Pons (tissue), 1 donor: ENCODE measurements around the gene ST8SIA4.

Source experiments
- DNase-seq: peaks from one replicate; pipeline ENCODE4 v3.0.0-alpha.2; 2016; ENCODE audit warnings: low spot score

Gene ST8SIA4

GRCh38 chr5:100832252-100833230 is 70.5 kb downstream of the ST8SIA4 start:
- no peak for DNase-seq

GRCh38 chr5:100828898-100829356 is 74.2 kb downstream of the ST8SIA4 start:
- no peak for DNase-seq

GRCh38 chr5:100828071-100828897 is 74.8 kb downstream of the ST8SIA4 start:
- DNase-seq: peak; percentile 43

GRCh38 chr5:100827481-100827889 is 75.6 kb downstream of the ST8SIA4 start:
- DNase-seq: no peak

GRCh38 chr5:100826133-100826532 is 76.9 kb downstream of the ST8SIA4 start:
- DNase-seq: peak; percentile 64

GRCh38 chr5:100824635-100825034 is 78.4 kb downstream of the ST8SIA4 start:
- no peak for DNase-seq

GRCh38 chr5:100823812-100824211 is 79.3 kb downstream of the ST8SIA4 start:
- DNase-seq: no peak

- no peak for DNase-seq
Measured at GRCh38 chr5:100821751-100822150, 81.3 kb downstream of the ST8SIA4 start.

GRCh38 chr5:100818340-100818739 is 84.7 kb downstream of the ST8SIA4 start:
- DNase-seq: no peak

GRCh38 chr5:100803397-100803796 is 99.7 kb downstream of the ST8SIA4 start:
- peak; percentile 85 for DNase-seq

GRCh38 chr5:100802208-100802607 is 100.9 kb downstream of the ST8SIA4 start:
- no peak for DNase-seq

GRCh38 chr5:100800562-100800961 is 102.5 kb downstream of the ST8SIA4 start:
- DNase-seq: no peak

GRCh38 chr5:100799166-100799565 is 103.9 kb downstream of the ST8SIA4 start:
- peak; percentile 86 for DNase-seq

- DNase-seq: no peak
Measured at GRCh38 chr5:100797861-100798260, 105.2 kb downstream of the ST8SIA4 start.

GRCh38 chr5:100796851-100797250 is 106.2 kb downstream of the ST8SIA4 start:
- DNase-seq: no peak

GRCh38 chr5:100794844-100795243 is 108.2 kb downstream of the ST8SIA4 start:
- DNase-seq: no peak

- DNase-seq: no peak
Measured at GRCh38 chr5:100794218-100794617, 108.9 kb downstream of the ST8SIA4 start.

- DNase-seq: no peak
Measured at GRCh38 chr5:100792781-100793180, 110.3 kb downstream of the ST8SIA4 start.

GRCh38 chr5:100791391-100791790 is 111.7 kb downstream of the ST8SIA4 start:
- DNase-seq: no peak

- peak; percentile 72 for DNase-seq
Measured at GRCh38 chr5:100790951-100791350, 112.1 kb downstream of the ST8SIA4 start.

GRCh38 chr5:100790170-100790665 is 112.9 kb downstream of the ST8SIA4 start:
- DNase-seq: peak; percentile 65

- DNase-seq: no peak
Measured at GRCh38 chr5:100789694-100790093, 113.4 kb downstream of the ST8SIA4 start.
